GM21786 (cell line): ENCODE measurements around the gene ABI1.
"Not testable (repeated sequence)": the region's sequence is repeated elsewhere in the genome, so short reads cannot be mapped to it uniquely, and the experiment has no call there.

Experiments used
- ATAC-seq: cut with Tn5 transposase; IDR thresholded peaks from one replicate; pipeline ENCODE4 v1.9.1; 2021; ENCODE audit not compliant: unreplicated experiment

ABI1 gene

DNA sequence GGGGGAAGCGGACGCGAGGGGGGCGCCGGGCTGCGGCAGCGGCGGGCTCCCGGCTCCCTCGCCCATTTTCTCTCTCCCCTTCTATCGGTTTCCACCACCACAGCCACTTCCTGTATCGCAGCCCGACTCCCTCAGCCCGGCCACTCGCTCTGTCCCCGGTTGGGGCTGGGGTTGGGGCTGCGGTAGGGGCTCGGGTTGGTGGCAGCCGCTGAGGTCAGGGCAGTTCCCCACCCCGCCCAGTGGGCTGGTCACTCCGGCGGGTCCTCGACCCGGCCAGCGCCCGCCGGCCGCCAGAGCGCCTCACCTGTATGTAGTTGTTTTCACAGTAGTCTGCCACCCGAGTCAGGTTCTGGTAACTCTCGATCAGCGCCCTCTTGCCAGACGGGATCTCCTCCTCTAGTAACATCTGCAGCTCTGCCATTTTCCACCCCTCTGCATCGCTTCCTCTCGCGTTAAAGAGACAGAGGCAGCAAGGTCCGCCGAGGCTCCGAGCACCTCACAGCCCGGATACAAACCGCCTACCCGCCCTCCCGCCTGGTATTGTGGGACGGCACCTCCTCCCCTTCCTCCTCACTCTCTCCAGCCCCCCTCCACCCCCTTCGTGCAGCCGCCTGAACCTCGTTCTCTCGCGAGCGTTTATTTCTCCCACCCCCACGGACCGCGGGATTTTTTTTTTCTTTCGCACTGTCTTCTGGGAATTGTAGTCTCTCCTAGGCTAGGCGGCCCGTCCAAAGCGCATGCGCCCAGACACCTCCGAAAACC lies at the start of gene ABI1:
ABI1 (minus strand) TSS at position 516 of the 762 bp plus-strand sequence; CDS start at position 421, 95 bp downstream.
- peak; percentile 47 for ATAC-seq

DNA sequence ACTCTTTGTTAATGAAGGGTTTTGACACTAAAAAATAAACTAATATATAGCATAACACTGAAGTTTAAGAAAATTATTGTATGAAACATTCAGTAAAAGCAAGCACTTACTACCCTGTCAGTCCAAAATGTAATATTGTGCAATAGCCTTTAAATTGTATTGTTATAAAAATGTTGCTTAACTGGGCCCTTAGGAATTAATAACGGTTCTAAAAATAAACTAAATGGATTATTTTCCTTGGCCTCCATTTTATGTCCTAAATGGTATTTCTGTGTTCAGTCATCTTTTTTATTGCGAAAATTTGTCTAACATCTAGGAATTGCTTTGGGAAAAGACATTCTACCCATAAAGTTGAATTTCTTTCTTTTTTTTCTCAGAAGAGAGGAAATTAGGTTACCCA lies 49.0 kb upstream of the ABI1 start:
- no peak for ATAC-seq

DNA sequence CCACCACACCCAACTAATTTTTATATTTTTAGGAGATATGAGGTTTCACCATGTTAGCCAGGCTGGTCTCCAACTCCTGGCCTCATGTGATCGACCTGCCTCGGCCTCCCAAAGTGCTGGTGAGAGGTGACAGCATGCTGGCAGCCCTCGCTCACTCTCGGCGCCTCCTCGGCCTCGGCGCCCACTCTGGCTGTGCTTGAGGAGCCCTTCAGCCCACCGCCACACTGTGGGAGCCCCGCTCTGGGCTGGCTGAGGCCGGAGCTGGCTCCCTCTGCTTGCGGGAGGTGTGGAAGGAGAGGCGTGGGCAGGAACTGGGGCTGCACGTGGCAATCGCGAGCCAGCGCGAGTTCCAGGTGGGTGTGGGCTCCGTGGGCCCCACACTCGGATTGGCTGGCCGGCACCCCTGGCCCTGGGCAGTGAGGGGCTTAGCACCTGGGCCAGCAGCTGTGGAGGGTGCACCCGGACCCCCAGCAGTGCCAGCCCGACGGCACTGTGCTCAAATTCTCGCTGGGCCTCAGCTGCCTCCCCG lies 44.6 kb upstream of the ABI1 start:
- not testable (repeated sequence) for ATAC-seq

DNA sequence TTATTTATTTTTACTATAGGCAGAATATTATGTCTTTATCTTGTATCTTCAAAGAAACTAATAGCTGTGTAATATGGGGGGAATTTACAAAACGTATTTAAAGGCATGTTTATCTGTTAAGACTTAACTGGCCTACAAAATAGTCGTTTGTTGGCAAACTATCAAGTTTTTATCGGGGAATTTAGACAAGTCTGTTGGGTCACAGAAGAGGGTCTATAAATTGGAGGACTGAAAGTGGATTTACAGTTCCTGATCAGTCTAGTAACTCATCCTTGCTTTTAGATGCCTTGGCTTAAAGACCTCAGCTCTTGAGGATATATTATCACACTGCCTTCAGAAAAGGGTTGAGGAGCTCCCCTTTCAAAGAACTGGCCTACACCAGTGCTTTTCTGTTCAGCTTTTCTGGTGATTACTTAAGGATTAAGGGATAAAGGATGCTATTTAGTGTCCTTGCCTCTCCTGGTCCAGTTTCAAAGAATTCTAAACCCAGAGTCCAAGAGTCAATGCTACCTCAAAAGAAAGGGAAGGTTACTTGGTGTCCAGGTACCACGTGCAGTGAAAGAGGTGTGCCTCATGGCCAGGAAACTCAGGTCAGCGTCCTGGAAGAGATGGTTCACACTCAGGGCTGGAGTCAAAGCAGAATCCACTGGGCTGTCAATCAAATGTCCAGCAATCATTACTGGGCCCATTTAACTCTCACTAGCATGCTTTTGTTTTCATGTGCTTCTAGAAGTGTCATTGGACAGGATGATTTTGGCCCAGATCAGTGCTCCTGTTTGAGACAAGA lies 42.9 kb upstream of the ABI1 start:
- ATAC-seq = no peak

DNA sequence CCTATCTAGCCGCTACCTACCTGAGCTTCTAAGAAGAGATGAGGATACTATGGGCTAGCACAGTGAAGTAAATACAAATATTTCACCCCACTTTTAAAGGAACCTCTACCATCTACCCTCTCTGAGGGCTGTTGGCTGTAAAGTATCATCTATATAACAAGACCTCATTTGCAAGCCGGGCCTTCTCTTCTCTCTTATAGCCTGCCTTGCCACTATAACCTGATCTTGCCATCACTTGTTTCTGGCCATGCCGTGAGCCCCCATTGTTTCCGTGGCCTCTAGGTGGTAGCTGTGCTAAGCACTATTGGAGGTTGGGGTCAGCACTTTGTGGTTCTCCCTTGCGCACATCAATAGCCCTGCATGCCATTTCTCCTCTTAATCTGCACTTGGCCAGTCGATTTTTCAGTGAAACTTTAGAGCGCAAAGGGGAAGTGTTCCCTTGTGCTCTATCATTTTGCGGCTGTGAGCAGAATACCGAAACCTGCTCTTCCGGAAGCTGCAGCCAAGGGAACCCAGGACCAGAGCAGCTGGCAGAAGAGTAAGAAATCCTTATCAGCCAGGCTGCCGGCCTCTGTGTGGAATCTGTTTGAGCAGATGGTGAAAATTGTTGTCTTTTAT lies 31.7 kb upstream of the ABI1 start:
- peak; percentile 87 for ATAC-seq

DNA sequence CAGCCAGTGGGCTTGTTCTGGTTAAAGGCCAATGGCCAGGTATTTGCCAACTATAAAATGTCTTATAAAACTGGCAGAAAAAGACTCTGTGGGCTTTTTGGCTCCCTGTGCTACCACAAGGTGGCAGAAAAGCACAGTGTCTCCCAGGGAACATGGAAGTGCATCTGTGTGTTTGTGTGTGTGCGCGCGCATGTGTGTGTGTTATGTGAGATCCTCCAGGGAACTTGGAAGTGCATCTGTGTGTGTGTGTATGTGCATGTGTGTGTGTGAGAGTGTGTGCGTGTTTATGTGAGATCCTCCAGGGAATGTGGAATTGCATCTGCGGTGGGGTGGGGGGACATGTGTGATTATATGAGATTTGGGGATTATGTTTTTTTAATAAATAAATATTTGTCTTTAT lies 30.2 kb upstream of the ABI1 start:
- no peak for ATAC-seq

DNA sequence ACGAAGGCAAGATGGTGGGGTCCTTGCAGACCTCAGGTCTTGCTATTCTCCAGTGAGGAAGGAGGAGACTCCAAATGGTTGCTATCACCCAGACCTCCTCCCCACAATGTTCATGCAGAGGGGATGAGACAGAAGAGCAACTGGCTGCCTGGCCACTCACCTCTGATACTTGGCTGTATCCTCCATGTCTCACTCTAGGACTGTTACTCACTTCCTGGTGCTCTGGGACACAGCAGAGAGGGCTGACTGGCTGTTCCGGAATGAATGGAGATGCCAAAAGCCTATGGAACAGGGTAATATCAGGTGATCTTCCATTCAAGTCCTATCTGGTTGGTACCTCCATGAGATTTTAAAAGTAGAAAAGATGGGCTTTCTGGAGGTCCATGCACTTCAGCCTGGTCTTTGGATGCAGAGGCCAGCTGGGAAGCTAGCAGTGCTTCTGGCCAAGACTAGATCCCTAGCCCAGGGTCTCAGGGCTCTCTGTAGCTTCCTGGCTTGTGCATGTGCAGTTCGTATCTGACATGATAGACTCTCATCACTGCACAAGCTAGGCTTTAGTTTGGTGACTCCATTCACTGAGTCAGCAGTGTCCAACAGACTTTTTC lies 27.0 kb upstream of the ABI1 start:
- no peak for ATAC-seq

DNA sequence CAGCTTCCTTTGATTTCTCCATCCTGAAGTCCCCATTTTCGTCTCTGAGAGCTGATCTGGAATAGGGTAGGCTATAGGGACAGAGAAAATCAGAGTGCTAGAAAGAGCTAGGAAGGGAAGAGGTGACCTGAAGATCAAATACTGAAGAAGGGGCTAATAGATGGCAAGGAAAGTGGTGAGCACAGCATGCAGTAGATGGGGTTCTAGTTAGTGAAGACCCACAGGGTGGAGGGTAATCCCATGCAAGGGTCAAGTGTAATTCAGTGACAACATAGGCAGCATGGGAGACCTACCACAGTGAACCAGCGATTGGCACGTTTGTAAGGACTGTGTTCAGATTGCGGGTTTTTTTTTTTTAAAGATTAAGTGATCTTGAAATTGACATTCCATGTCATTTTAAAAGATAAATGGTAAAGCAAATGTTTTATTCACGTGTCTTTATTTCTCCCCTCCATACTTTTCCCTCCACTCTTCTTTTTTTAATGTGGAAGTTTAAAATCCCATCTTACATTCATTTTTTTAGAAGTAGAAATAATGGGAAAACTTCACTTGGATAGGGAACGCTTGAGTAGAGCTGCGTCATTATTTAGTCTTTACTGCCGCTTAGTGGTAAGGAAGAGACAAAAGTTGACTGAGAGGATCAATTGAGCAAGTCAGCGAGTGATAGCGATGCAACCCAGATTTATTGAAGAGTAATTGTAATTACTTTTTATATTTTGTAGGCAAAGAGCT lies 21.0 kb upstream of the ABI1 start:
- ATAC-seq = no peak

DNA sequence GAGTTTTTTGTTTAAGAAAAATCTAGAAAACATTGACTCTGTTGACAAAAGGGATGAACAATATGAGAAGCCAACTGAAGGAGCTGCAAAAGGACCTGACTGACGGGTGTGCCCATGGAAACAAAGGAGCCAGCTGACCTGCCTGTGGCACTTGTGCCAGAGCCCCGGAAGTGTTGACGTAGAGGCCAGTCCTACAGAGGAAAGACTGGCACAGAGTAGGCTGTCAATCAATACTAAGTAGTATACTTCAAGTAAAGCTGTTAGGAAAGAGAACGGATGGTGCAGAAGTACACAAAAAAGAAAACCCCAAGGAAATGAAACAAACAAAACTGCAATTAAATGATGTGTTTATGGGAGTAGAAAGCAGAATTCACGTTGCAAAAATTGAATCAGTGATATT lies 19.0 kb upstream of the ABI1 start:
- ATAC-seq = no peak

DNA sequence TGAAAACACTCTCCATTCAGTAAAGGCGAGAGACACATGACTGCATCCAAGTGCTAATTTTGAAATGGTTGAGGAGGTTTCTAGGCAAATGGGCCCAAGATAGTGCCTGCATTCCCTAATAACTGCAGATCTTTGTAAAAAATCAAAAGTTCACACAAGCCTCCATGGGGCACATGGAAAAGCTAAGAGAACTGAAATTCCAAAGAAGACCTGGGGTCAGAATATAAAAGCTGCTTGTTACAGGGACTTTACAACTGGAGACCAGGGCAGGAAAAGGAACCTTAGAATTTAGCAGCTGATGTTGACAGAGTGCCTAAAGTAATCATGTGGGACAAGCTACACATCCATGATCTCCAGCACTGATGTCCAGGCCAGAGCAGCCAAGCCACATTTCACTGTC lies 10.0 kb upstream of the ABI1 start:
- no peak for ATAC-seq

DNA sequence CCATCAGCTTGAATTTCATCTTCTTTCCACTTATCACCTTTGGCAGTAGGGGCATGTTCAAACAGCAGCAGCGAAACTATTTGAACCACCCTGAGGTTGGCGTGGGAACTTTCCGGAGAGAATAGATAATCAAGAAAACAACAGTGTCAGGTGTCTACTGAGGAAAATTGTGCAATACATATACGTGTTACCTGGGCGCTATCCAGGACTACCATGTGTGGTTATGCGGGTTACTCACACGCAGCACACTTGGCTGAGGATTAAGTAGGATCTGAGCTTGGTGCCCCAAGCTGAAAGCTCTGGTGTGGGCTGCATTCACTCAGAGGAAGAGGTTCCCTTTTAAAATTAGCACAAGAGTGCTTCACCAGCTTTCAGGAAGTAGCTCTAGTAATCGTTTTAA lies 8.8 kb upstream of the ABI1 start:
- no peak for ATAC-seq

DNA sequence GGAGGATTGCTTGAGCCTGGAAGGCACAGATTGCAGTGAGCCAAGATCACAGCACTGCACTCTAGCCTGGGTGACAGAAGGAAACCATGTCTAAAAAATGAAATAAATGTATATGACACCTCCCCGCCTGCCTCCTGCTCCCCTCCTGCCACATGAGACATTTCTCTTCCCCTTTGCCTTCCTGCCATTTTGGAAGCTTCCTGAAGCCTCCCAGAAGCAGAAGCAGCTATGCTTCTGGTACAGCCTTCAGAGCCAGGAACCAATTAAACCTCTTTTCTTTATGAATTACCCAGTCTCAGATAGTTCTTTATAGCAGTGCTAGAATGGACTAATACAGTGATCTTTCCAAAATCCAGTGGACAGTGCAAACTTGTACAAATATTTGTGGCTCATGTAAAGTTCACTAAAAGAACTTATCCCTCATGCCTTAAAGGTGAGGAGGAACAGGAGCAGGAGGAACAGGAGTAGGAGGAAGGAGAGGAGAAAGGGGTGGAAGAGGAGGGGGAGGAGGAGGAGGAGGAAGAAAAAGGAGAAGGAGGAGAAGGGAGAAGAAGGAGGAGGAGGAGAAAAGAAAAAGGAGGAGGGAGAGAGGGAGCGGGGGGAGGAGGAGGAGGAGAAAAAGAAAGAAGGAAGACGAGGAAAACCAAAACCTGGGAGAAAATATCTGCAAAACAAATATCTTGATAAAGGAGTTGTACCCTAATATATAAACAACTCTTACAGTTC lies 2.8 kb upstream of the ABI1 start:
- no peak for ATAC-seq

DNA sequence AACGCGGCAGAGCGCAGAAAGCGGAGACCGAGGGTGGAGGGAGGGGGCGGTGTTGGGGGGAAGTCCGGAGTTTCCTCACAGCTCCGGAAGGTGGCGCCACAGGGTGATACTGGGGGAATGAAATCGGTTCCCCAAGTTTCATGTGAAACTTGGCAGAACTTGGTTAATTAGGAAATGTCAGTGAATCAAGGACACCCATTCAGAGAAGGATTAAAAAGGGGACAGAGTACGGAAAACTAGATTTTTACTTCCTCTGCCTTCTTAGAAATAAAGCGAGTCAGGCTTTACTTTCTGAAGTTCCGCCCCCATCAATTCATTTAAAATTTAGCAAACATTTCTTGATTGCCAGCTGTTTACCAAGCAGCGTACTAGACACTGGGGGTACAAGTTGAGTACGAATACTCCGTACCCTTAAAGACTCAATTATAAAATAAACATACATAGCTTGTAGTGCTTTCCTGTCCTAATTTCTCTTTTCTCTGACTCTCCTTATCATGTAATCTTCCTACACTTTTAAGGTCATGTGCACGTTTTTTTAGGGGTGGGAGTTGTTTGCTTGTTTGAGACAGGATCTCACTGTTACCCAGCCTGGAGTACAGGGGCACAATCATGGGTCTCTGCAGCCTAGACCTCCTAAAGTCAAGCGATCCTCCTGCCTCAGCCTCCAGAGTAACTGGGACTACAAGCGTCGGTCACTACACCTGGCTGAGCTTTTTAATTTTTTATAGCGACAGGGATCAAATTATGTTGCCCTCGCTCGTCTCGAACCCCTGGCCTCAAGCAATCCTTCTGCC lies 644 bp upstream of the ABI1 start:
- no peak for ATAC-seq

DNA sequence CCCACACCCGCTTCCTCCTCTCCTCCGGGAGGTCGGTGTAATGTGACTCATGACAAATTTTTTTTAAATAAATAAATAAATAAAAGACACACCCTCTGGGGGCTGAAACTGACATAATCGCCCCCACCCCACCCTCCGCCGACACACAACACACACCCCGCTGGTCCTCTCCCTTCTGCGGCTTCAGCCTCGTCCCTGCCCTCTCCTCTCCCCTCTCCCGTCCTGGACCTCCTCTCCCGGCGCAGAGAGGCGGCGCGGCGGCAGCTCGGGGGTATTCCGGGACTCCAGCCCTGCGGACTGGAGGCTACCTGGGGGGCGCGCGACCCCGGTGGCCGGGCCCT lies 686 bp downstream of the ABI1 start:
- ATAC-seq = peak; percentile 8

DNA sequence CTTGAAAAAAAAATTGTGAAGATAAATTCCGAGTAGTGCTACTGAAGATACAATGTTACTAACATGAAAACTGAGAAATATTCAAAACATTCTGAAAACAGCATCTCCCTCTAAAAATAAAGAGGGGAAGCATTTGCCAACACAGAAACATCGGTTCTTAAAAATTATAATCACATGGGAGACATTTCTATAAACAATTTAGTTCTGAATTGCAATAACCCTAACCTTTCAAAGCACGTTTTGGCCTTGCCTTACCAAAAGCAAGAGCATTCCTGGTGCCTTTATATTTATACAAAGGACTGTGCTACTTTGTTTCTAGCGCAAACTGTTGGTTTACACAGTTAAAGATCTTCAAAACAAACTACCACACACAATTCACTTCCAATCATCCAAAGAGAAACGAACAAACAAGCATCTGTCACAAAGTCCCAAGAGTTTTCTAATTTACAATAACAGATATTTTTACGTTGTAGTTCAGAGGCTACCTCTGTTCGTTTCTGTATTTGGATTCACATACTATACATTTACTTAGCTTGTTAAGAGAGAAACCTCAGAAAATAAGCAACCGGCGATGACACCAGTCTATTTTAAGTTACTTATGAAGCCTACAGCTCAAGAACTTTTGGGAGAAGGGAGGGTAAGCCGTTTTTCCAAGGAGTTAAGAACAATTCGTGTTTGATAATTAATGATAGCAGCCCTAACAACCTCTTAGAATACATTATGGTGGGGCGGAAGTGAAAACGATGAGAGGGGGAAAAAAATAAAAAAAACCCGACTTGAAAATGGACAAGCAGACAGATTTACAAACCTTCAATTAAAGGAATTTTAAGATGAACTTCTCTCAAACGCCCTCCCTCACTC lies 1.3 kb downstream of the ABI1 start:
- no peak for ATAC-seq

DNA sequence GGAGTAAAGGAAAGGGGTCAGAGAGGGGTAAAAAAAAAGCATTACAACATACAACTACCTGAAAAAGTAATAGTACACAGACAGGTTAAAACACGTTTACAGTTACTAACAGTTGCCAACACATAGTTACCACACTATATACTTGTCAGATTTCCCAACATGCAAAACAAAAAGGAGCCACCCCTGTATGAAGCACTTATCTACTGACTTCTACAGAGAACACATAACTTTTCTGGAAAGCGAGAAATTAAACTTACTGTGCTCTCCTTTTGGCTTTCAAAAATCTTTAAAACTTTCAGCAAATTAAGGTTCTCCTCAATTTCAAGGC lies 2.1 kb downstream of the ABI1 start:
- ATAC-seq = no peak

DNA sequence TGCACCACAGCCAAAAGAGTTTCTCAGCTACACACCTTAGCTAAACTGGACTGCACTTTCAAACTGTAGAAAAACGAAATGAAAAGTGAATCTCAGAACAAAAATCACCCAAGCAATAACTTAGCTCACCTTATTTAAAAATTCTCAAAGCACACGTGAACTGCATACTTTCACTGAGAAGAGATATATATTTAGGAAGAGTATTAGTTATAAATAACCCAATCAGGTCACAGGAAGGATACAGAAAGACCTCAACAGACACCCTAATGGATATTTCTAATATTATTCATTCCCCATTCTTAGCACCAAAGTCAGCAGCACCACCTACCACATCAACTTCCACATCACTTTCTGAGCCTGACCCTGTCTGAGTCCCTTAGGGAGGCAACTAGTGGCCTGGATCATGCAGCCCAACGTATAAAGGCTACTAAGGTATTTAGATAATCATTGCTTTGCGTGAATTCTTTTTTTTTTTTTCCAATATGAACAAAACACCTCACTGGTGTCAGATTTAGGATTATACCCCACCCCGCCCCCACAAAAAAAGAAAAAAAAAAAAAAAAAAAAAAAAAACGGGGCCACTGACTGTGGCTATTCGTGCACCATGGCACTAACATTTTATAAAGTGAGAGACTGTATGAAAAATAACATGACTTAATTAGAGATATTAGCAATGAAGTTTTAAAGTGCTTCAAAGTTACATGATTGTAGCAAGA lies 2.6 kb downstream of the ABI1 start:
- ATAC-seq = peak; percentile 32

DNA sequence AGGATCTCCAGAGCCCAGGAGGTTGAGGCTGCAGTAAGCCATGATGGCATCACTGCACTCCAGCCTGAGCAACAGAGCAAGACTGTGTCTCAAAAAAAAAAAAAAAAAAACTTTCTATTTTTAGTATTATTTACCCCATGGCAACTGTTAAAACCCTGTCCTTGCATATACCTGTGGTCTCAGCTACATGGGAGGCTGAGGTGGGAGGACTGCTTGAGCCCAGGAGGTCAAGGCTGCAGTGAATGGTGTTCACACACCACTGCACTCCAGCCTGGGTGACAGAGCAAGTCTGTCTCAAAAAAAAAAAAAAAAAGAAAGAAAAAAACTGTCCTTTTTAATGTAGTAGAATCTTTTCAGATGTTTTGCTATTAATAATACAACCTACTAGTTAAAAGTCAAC lies 3.2 kb downstream of the ABI1 start:
- ATAC-seq = peak; percentile 14
